ENCODE data around the gene WNT16. TPM values are rescaled to one million over a fixed set of nuclear protein-coding genes. Genes with fewer than 3 reads are reported as not detected.
"Not testable (repeated sequence)": the region's sequence is repeated elsewhere in the genome, so short reads cannot be mapped to it uniquely, and the experiment has no call there.

Gene WNT16, protein sequence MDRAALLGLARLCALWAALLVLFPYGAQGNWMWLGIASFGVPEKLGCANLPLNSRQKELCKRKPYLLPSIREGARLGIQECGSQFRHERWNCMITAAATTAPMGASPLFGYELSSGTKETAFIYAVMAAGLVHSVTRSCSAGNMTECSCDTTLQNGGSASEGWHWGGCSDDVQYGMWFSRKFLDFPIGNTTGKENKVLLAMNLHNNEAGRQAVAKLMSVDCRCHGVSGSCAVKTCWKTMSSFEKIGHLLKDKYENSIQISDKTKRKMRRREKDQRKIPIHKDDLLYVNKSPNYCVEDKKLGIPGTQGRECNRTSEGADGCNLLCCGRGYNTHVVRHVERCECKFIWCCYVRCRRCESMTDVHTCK
- total RNA-seq = 0.05 TPM in 1 of 2 replicates, not detected in the other
- polyA plus RNA-seq (2012) = 0.06 TPM

DNA sequence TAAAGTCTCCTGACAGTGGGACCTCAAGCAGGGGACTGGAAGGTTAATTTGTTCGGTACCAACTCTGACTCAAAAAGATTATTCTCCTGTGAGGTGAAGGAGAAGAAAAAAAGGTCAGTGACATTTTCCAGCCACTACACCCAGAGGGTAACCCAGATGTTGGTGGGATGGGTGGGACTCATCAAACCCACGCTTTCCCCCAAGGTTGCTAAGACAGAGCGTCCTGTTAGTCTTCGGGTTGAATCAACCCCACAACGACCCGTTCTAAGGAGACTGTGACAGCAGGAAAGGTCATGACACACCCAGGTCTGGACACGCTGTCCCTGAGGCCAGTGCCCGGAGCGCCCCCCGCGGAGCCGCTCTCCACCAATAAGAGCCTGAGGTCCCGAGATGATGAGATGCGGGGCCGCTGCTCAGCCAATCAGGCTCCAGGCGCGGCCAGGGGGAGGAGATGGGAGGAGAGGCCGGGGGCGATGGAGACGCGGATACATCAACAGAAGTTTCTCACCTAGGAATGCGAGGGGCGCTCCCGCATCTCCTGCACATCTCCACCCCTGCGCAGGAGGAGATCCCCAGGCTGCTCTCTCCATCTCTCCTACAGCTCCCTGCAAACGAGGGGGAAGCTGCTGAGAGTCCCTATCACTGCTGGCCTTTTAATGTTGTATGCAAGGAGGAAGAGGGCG lies at the start of gene WNT16:
TSS of gene WNT16 (plus strand) at position 493 of the 683 bp plus-strand sequence. CDS start 293 bp downstream, outside the sequence.
- DNase-seq (ENCODE audit: low read depth) = no peak

GRCh38 chr7:121279060-121279620 lies 49.7 kb upstream of the WNT16 start:
- DNase-seq (ENCODE audit: low read depth) = peak; percentile 22

DNA sequence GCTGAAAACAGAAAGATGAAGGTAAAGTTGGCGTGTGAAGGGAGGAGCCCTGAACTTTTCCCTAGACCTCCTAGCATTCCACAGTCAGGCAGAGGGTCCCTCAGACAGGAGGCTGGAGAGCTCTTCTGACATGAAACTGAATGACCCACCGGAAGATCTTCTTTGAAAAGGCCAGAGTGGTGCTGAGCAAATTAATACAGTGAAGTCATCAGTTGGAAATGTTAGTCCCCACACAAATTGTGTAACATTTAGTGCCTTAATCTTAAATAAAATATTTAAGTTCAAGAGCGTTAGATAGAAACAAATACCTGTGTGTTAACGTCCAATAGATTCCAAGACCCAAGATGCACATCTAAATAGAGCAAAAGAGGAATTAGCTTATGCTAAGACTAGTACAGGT lies 49.0 kb upstream of the WNT16 start:
- DNase-seq (ENCODE audit: low read depth) = no peak

DNA sequence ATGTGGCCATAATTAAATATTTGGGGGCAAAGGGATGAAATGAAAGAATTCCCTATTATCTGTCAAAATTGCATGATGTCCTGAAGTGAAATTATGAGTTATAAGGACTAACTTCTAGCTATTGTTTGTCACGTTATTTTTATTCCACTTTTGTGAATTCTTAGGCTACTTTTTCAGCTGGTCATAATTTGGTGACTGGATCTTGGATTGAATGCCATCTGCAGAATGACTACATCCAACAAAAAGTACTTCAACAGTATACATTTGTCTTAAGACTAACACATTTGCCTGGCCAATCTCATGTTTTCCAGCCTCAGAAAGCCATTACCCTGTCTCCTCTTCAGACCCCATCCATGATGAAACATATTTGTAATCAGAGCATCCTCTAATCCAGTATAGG lies 48.1 kb upstream of the WNT16 start:
- no peak for DNase-seq (ENCODE audit: low read depth)

- DNase-seq (ENCODE audit: low read depth) = no peak
Measured at GRCh38 chr7:121282129-121282528, 46.7 kb upstream of the WNT16 start.

GRCh38 chr7:121285066-121285667 lies 43.6 kb upstream of the WNT16 start:
- DNase-seq (ENCODE audit: low read depth) = no peak

GRCh38 chr7:121286186-121286585 lies 42.6 kb upstream of the WNT16 start:
- DNase-seq (ENCODE audit: low read depth) = no peak

DNA sequence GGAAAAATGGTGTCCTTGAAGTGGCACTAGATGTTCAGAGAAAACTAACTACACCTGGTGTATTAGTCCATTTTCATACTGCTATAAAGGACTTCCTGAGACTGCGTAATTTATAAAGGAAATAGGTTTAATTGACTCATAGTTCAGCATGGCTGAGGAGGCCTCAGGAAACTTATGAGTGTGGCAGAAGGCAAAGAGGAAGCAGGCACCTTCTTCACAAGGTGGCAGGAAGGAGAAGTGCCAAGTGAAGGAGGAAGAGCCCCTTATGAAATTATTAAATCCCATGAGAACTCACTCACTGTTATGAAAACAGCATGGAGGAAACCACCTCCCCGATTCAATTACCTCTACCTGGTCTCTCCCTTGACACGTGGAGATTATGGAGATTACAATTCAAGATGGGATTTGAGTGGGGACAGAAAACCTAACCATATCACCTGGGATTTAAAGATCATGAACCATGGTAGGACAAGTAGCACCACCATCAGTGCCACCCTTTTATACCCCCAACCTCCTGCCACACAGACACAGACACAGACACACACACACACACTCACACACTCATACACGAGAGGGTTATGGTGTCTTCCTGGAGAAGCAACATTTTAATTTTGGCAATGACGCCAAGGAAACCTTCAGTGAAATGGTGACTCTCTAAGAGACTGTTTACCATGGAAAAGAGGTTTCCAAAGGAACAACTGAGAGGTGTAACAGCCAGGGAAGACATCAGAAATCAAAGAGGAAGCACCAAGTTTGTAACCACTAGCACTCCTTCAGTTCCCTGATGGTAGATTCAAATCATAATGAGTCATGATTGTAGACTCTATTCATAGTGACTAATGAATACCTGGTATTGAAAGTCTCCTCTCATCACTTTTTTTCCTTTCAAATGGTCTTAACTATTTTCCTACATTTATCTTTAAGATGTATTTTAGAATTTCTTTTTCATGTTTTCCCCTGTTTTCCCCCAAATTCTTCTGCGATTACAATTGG lies 41.8 kb upstream of the WNT16 start:
- no peak for DNase-seq (ENCODE audit: low read depth)

DNA sequence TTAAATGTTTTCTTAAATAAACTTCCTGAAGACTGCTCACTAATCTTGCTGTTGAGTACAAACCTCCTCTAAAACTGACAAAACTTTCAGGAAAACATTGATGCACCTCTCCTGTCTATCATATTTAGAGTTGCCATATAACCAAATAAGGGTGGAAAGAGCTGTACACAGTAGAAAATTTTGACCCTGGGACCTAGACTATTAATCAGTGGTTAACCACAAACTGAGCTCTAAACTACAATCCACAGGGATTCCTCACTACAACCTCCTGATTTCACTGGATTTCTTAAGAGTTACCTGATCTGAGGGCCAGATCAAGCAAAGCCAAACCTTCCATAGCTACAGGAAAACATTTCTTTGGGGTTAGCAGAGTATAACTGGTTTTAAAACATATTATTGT lies 39.9 kb upstream of the WNT16 start:
- DNase-seq (ENCODE audit: low read depth) = peak; percentile 56

DNA sequence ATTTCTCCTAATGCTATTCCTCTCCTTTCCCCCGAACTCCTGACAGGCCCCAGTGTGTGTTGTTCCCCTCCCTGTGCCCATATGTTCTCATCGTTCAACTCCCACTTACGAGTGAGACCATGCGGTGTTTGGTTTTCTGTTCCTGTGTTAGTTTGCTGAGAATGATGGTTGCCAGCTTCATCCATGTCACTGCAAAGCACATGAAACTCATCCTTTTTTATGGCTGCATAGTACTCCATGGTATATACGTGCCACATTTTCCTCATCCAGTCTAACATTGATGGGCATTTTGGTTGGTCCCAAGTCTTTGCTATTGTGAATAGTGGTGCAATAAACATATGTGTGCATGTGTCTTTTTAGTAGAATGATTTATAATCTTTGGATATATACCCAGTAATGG lies 38.9 kb upstream of the WNT16 start:
- DNase-seq (ENCODE audit: low read depth) = not testable (repeated sequence)

- no peak for DNase-seq (ENCODE audit: low read depth)
Measured at GRCh38 chr7:121294448-121294992, 34.3 kb upstream of the WNT16 start.

GRCh38 chr7:121297843-121298242 lies 31.0 kb upstream of the WNT16 start:
- no peak for DNase-seq (ENCODE audit: low read depth)

GRCh38 chr7:121298831-121299239 lies 30.0 kb upstream of the WNT16 start:
- no peak for DNase-seq (ENCODE audit: low read depth)

- no peak for DNase-seq (ENCODE audit: low read depth)
Measured at GRCh38 chr7:121300685-121301420, 27.9 kb upstream of the WNT16 start.

- peak; percentile 62 for DNase-seq (ENCODE audit: low read depth)
Measured at GRCh38 chr7:121301446-121302213, 27.2 kb upstream of the WNT16 start.

DNA sequence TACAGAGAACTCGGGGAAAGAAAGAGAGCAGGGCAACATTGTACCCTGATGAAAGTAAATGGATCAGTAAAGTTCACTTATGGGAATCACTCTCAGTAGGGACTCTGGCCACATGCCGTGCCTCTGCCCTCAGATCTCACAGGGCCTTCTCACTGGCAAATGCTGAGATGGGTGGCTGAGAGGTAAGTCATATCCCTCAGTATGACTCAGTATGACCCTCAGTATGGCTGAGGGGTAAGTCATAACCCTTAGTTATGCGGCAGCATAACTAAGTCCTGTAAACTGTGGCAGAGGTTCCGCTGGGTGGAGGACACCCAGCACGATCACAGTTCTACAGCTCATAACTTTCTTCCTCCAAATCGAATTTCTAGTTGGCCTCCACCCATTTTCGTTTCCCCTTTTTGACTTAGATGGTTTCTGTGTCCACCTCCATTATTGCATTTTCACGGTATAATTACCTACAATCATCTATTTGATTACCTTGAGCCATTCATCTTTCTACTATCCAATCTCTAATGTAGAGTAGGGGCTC lies 26.5 kb upstream of the WNT16 start:
- DNase-seq (ENCODE audit: low read depth) = peak; percentile 68

GRCh38 chr7:121303422-121304101 lies 25.2 kb upstream of the WNT16 start:
- DNase-seq (ENCODE audit: low read depth) = no peak

- no peak for DNase-seq (ENCODE audit: low read depth)
Measured at GRCh38 chr7:121304102-121304658, 24.6 kb upstream of the WNT16 start.

Data from myocyte (in vitro differentiated cells).